OCI-LY1 (cell line): Measurements from ENCODE around the gene LRRFIP2.

Experiments used
- CTCF ChIP-seq: fragments of 200-600 bp; sonication (generic), shearing (Covaris generic); IDR thresholded peaks from 2 replicates; pipeline ENCODE4 v1.5.1; 2017; ENCODE audit warnings: mild to moderate bottlenecking, antibody characterized with exemption, low read length, moderate library complexity, mixed read lengths
- EZH2 ChIP-seq: fragments of 200-600 bp; sonication (generic), shearing (Covaris generic); IDR thresholded peaks from 2 replicates; pipeline ENCODE4 v1.8.0; 2017; ENCODE audit warnings: borderline replicate concordance, mixed run types, mild to moderate bottlenecking, antibody characterized with exemption, low read length, moderate library complexity, mixed read lengths

DNA sequence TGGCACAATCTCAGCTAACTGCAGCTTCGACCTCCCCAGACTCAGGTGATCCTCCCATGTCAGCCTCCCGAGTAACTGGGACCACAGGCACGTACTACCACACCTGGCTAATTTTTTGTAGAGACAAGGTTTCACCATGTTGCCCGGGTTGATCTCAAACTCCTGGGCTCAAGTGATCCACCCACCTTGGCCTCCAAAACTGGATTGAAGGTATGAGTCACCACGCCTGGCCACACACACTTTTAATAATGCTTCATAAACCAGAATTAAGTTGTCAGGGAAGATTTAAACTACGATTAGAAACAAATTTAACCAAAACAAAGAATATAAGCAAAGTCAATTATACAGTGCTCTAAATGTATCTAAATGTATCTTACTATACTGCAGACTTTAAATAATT is 87.5 kb downstream of the LRRFIP2 start:
- no peak for TF ChIP-seq CTCF
- TF ChIP-seq EZH2 = no peak
